Keratinocyte (primary cell): ENCODE data around the gene RHBDD1. TPM values are rescaled to one million over a fixed set of nuclear protein-coding genes. Genes with fewer than 3 reads are reported as not detected.

Experiments
- DNase-seq: peaks from one replicate; pipeline ENCODE4 v3.0.0-alpha.2; 2011; ENCODE audit warnings: low read depth, missing footprints, low spot score
- FAIRE-seq: peaks from 2 replicates; lab custom pipeline; 2011; peaks lifted over from hg19 to GRCh38; lab: Jason Lieb, UNC
- H2AFZ ChIP-seq: 2 replicates; pipeline ENCODE4 v1.6.0; 2012; ENCODE audit warnings: low read length, control low read depth, inconsistent platforms; ENCODE audit not compliant: control insufficient read depth
- H3K27ac ChIP-seq: 2 replicates; pipeline ENCODE4 v1.5.1; 2011; ENCODE audit warnings: low read length; ENCODE audit not compliant: control insufficient read depth, insufficient read depth
- H3K27me3 ChIP-seq: 3 replicates; pipeline ENCODE4 v1.6.0; 2011; ENCODE audit warnings: low read length; ENCODE audit not compliant: control insufficient read depth, insufficient read depth; ENCODE audit errors: extremely low read depth
- H3K36me3 ChIP-seq, 2 experiments: 2 replicates in 1 of 2; 3 replicates in 1 of 2; pipeline ENCODE4 v1.5.1; 2011; ENCODE audit warnings: low read length in 2 of 2, mild to moderate bottlenecking in 1 of 2; ENCODE audit not compliant: control insufficient read depth in 2 of 2, insufficient read depth in 2 of 2; ENCODE audit errors: extremely low read depth in 1 of 2
- H3K4me1 ChIP-seq: 3 replicates; pipeline ENCODE4 v1.5.1; 2011; ENCODE audit warnings: low read length; ENCODE audit not compliant: control insufficient read depth, insufficient read depth; ENCODE audit errors: extremely low read depth
- H3K4me2 ChIP-seq: 3 replicates; pipeline ENCODE4 v1.6.0; 2011; ENCODE audit warnings: low read depth, low read length; ENCODE audit not compliant: control insufficient read depth, insufficient read depth; ENCODE audit errors: extremely low read depth
- H3K4me3 ChIP-seq, 3 experiments: fragments of 200-600 bp in 1 of 3; sonication (generic) in 1 of 3; 2 replicates in 2 of 3; 3 replicates in 1 of 3; pipeline ENCODE4 v1.5.1; 2011 to 2016; ENCODE audit warnings: low read length in 3 of 3, mild to moderate bottlenecking in 3 of 3, control low read depth in 2 of 3, inconsistent platforms in 1 of 3, low read depth in 1 of 3, mixed read lengths in 1 of 3, mixed run types in 1 of 3, moderate library complexity in 1 of 3; ENCODE audit not compliant: control insufficient read depth in 2 of 3, insufficient read depth in 2 of 3; ENCODE audit errors: extremely low read depth in 1 of 3
- H3K79me2 ChIP-seq: 2 replicates; pipeline ENCODE4 v1.6.0; 2012; ENCODE audit warnings: low read length; ENCODE audit not compliant: control insufficient read depth, insufficient read depth
- H3K9ac ChIP-seq: 3 replicates; pipeline ENCODE4 v1.6.0; 2011; ENCODE audit warnings: low read length; ENCODE audit not compliant: control insufficient read depth, insufficient read depth; ENCODE audit errors: extremely low read depth
- H3K9me1 ChIP-seq: 3 replicates; pipeline ENCODE4 v1.6.0; 2011; ENCODE audit warnings: low read length; ENCODE audit not compliant: control insufficient read depth, insufficient read depth; ENCODE audit errors: extremely low read depth
- H3K9me3 ChIP-seq: 2 replicates; pipeline ENCODE4 v1.5.1; 2012; ENCODE audit warnings: low read depth, low read length; ENCODE audit not compliant: control insufficient read depth
- H4K20me1 ChIP-seq: 3 replicates; pipeline ENCODE4 v1.6.0; 2011; ENCODE audit warnings: low read length; ENCODE audit not compliant: control insufficient read depth, insufficient read depth; ENCODE audit errors: extremely low read depth
- EZH2 ChIP-seq: IDR thresholded peaks from one replicate; pipeline ENCODE4 v1.6.1; 2012; ENCODE audit warnings: inconsistent platforms, mild to moderate bottlenecking, low read length, moderate library complexity
- dilution Hi-C: fragments of 300-500 bp; cut with MboI; formaldehyde crosslinking; loops from one replicate; pipeline ENCODE4 v1.7.0; 2020; ENCODE audit warnings: low sequenced_read_pairs; ENCODE audit not compliant: extremely low pct_ligation_motif_present
- polyA plus RNA-seq, 5 experiments: library from polyadenylated mRNA; depleted of rRNA in 3 of 5; stranded (reverse) in 3 of 5; stranded (forward) in 1 of 5; unstranded in 1 of 5; fragments of >200 nt; gene quantifications; 1 replicate in 1 of 5; 2 replicates in 3 of 5; 3 replicates in 1 of 5; pipeline versions ENCODE4 v1.2.1 to v1.2.3, GENCODE V29; 2011 to 2012; ENCODE audit warnings: missing spikeins in 2 of 5, low read depth in 1 of 5, low replicate concordance in 1 of 5
- TF ChIP-seq, protein P1 (sequence below), 3 experiments: IDR thresholded peaks in 1 of 3; conservative IDR thresholded peaks in 1 of 3; optimal IDR thresholded peaks in 1 of 3; 2 replicates in 2 of 3; 3 replicates in 1 of 3; pipeline versions ENCODE3 to v1.5.1; 2011; ENCODE audit warnings: low read length in 3 of 3, mild to moderate bottlenecking in 3 of 3, moderate library complexity in 2 of 3, control low read depth in 1 of 3, inconsistent platforms in 1 of 3; ENCODE audit not compliant: insufficient read depth in 2 of 3; ENCODE audit errors: extremely low read depth in 1 of 3

Gene RHBDD1
- polyA plus RNA-seq, 1 donor (not counting 4 experiments of a cell fraction or from before 2014, with no cell fraction given) = 27.8 TPM

DNA sequence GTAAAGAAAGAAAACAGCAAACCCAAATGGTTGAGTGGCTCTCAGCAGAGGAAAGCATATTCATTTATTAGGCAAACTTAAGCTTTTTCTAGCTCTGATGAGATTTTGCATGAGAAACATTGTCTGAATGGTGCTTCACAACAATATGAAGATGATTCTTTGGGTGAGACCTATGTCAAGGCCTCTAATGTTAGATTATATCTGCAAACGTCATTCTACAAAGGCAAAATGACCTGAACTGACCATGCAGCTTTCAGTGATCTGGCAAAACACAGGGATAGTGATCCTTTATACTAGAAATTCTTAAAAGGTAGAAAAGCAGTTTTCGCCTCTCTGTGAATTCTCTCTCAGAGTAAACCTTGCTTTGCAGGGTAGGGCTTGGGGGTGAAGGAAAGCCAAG is 11.7 kb downstream of the RHBDD1 start:
- TF ChIP-seq, protein P1, sequence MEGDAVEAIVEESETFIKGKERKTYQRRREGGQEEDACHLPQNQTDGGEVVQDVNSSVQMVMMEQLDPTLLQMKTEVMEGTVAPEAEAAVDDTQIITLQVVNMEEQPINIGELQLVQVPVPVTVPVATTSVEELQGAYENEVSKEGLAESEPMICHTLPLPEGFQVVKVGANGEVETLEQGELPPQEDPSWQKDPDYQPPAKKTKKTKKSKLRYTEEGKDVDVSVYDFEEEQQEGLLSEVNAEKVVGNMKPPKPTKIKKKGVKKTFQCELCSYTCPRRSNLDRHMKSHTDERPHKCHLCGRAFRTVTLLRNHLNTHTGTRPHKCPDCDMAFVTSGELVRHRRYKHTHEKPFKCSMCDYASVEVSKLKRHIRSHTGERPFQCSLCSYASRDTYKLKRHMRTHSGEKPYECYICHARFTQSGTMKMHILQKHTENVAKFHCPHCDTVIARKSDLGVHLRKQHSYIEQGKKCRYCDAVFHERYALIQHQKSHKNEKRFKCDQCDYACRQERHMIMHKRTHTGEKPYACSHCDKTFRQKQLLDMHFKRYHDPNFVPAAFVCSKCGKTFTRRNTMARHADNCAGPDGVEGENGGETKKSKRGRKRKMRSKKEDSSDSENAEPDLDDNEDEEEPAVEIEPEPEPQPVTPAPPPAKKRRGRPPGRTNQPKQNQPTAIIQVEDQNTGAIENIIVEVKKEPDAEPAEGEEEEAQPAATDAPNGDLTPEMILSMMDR (optimal IDR thresholded peaks at IDR 0.05 in 1 of 3, IDR thresholded peaks at IDR 0.05 in 1 of 3, conservative IDR thresholded peaks at IDR 0.05 in 1 of 3; ENCODE audit: extremely low read depth in 1 of 3, insufficient read depth in 2 of 3, low read length in 3 of 3) = no peak
- TF ChIP-seq EZH2 = no peak
- H3K9me1 ChIP-seq = no peaks in the 10 kb centered on the region
- H4K20me1 ChIP-seq = no peaks in the 10 kb centered on the region
- no peak overlapping the region for H2AFZ ChIP-seq
- H3K27ac ChIP-seq = no peak overlapping the region
- no peak for FAIRE-seq
- H3K36me3 ChIP-seq = no peaks in the 10 kb centered on the region
- no peak overlapping the region for H3K4me3 ChIP-seq
- no peaks in the 10 kb centered on the region for H3K27me3 ChIP-seq
- no peak for DNase-seq
- H3K9me3 ChIP-seq = no peaks in the 10 kb centered on the region
- no peak overlapping the region for H3K4me2 ChIP-seq
- H3K79me2 ChIP-seq = no peaks in the 10 kb centered on the region
- no peaks in the 10 kb centered on the region for H3K4me1 ChIP-seq
- H3K9ac ChIP-seq = no peak overlapping the region
- dilution Hi-C loops = no loop called here

DNA sequence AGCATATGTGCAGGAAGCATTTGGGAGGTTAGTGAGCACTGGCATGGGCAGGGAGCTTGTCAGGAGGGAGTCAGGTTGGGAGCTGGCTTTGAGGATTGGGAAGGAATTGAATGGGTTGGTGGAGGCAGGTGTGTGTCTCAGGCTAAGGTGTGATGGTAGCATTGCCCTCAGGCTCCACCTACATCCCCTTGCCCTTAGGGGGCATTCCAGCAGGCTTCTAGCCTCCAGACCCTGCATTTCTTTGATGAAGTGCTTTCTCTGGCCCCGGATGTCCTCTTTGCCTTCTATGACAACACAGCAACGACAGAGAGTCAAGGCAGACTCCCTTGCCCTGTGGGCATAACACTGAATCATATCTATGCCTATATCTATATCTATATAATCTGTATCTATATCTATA is 13.5 kb downstream of the RHBDD1 start:
- no peaks in the 10 kb centered on the region for H3K9me1 ChIP-seq
- H3K27ac ChIP-seq = no peak overlapping the region
- no peaks in the 10 kb centered on the region for H3K36me3 ChIP-seq
- dilution Hi-C loops = no loop called here
- no peaks in the 10 kb centered on the region for H3K27me3 ChIP-seq
- H2AFZ ChIP-seq = no peak overlapping the region
- no peaks in the 10 kb centered on the region for H3K4me1 ChIP-seq
- H3K79me2 ChIP-seq = no peaks in the 10 kb centered on the region
- no peak overlapping the region for H3K9ac ChIP-seq
- H3K4me2 ChIP-seq = no peak overlapping the region
- no peaks in the 10 kb centered on the region for H4K20me1 ChIP-seq
- DNase-seq (no peak), FAIRE-seq (no peak)
- no peak for TF ChIP-seq EZH2
- TF ChIP-seq, protein P1 (optimal IDR thresholded peaks at IDR 0.05 in 1 of 3, IDR thresholded peaks at IDR 0.05 in 1 of 3, conservative IDR thresholded peaks at IDR 0.05 in 1 of 3; ENCODE audit: extremely low read depth in 1 of 3, insufficient read depth in 2 of 3, low read length in 3 of 3) = no peak
- H3K4me3 ChIP-seq = no peak overlapping the region
- no peaks in the 10 kb centered on the region for H3K9me3 ChIP-seq
